Fibroblast of skin of right quadriceps (primary cell): Measurements from ENCODE around the gene NR1D2.
"Not testable (repeated sequence)": the region's sequence is repeated elsewhere in the genome, so short reads cannot be mapped to it uniquely, and the experiment has no call there.

Experiments used
- DNase-seq: peaks from one replicate; pipeline ENCODE4 v3.0.0-alpha.2; 2013

NR1D2 gene

GRCh38 chr3:23944861-23945662 is at the start of gene NR1D2:
NR1D2 (plus strand) TSS chr3:23945286; CDS start chr3:23945579, 293 bp downstream.
- peak; percentile 84 for DNase-seq

GRCh38 chr3:23900744-23901143 is 44.3 kb upstream of the NR1D2 start:
- peak; percentile 59 for DNase-seq

GRCh38 chr3:23904545-23904944 is 40.5 kb upstream of the NR1D2 start:
- no peak for DNase-seq

- DNase-seq, result no peak
Measured at GRCh38 chr3:23909341-23909740, 35.7 kb upstream of the NR1D2 start.

- no peak for DNase-seq
Measured at GRCh38 chr3:23911397-23911796, 33.7 kb upstream of the NR1D2 start.

- not testable (repeated sequence) for DNase-seq
Measured at GRCh38 chr3:23912335-23912734, 32.8 kb upstream of the NR1D2 start.

GRCh38 chr3:23913182-23913581 is 31.9 kb upstream of the NR1D2 start:
- DNase-seq, result no peak

GRCh38 chr3:23913873-23914743 is 31.0 kb upstream of the NR1D2 start:
- no peak for DNase-seq

GRCh38 chr3:23915537-23916108 is 29.5 kb upstream of the NR1D2 start:
- peak; percentile 32 for DNase-seq

GRCh38 chr3:23916152-23916885 is 28.8 kb upstream of the NR1D2 start:
- no peak for DNase-seq

- peak; percentile 97 for DNase-seq
Measured at GRCh38 chr3:23916886-23917678, 28.0 kb upstream of the NR1D2 start, which contains the start of the genes NKIRAS1 and RPL15. NKIRAS1 (minus strand) TSS chr3:23916990; CDS start chr3:23910904, 6,086 bp downstream. RPL15 (plus strand) TSS chr3:23917132; CDS start chr3:23917860, 728 bp downstream.

- peak; percentile 52 for DNase-seq
Measured at GRCh38 chr3:23917679-23918303, 27.3 kb upstream of the NR1D2 start.

GRCh38 chr3:23918331-23918730 is 26.8 kb upstream of the NR1D2 start:
- DNase-seq, result not testable (repeated sequence)

GRCh38 chr3:23919628-23920027 is 25.5 kb upstream of the NR1D2 start:
- DNase-seq, result no peak

- no peak for DNase-seq
Measured at GRCh38 chr3:23920151-23920655, 24.9 kb upstream of the NR1D2 start.

- no peak for DNase-seq
Measured at GRCh38 chr3:23921052-23921511, 24.0 kb upstream of the NR1D2 start.

GRCh38 chr3:23923786-23924185 is 21.3 kb upstream of the NR1D2 start:
- DNase-seq, result peak; percentile 76

- no peak for DNase-seq
Measured at GRCh38 chr3:23926246-23926645, 18.8 kb upstream of the NR1D2 start.

- no peak for DNase-seq
Measured at GRCh38 chr3:23926736-23927135, 18.4 kb upstream of the NR1D2 start.

GRCh38 chr3:23928524-23928923 is 16.6 kb upstream of the NR1D2 start:
- DNase-seq, result no peak

GRCh38 chr3:23931597-23931996 is 13.5 kb upstream of the NR1D2 start:
- DNase-seq, result no peak
